Erythroblast (primary cell): ENCODE data around the gene GNAQ.

Experiments used
- GATA1 ChIP-seq: IDR thresholded peaks from 2 replicates; pipeline ENCODE4 v1.6.1; 2011; ENCODE audit warnings: low read depth, mild to moderate bottlenecking, control low read depth, low read length, moderate library complexity
- POLR2A ChIP-seq: IDR thresholded peaks from 2 replicates; pipeline ENCODE4 v1.6.1; 2011; ENCODE audit warnings: mild to moderate bottlenecking, low read length

DNA sequence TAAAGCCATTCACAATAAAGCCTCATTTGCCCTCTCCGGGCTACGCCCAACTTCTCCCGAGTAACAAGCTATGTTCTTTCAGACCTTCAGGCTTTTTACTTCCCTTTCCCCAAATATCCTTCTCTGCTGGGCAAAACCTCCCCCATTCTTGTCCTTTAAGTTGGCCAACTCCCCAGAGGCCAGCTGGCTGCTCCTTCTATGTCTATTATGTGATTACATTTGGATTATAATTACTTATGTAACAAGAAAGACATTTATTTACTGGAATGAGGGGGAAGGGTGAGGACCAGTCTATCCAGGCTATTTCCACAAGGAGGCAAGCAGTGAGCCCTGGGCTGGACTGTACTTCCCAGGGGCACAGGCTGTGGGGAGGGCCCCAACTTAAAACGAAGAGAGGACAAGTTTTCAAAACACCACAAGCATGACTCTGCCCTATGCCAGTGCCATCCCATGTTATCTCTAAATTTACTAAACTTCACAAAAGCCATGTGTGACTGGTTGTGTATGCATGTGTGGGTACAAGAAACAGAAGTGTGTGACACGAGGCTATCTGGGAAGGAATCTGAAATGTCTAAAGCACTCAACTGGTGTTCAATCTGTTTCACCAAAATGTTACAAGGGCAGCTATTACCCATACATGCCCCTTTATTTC is 84.5 kb downstream of the GNAQ start:
- TF ChIP-seq POLR2A (no peak), GATA1 (no peak)
